DOHH2 (cell line): ENCODE measurements around the gene P2RY1.

Experiments used
- H3F3A ChIP-seq: fragments of 200-600 bp; sonication (generic), shearing (Covaris generic); 2 replicates; pipeline ENCODE4 v1.6.0; 2016; ENCODE audit warnings: antibody characterized with exemption, mild to moderate bottlenecking; ENCODE audit not compliant: control insufficient read depth, insufficient read depth
- H3K27ac ChIP-seq: fragments of 200-600 bp; sonication (generic); 2 replicates; pipeline ENCODE4 v1.5.1; 2014; ENCODE audit warnings: low read depth, mild to moderate bottlenecking, low read length, moderate library complexity
- H3K27me3 ChIP-seq: fragments of 200-600 bp; sonication (generic); 2 replicates; pipeline ENCODE4 v1.6.1; 2014; ENCODE audit warnings: mild to moderate bottlenecking, low read length, mixed read lengths; ENCODE audit not compliant: control insufficient read depth
- H3K36me3 ChIP-seq: fragments of 200-600 bp; sonication (generic); 2 replicates; pipeline ENCODE4 v1.6.1; 2014; ENCODE audit warnings: mild to moderate bottlenecking, low read length, moderate library complexity, mixed read lengths; ENCODE audit not compliant: control insufficient read depth
- H3K4me1 ChIP-seq: fragments of 200-600 bp; sonication (generic); 2 replicates; pipeline ENCODE4 v1.6.1; 2014; ENCODE audit warnings: mild to moderate bottlenecking, low read length, mixed read lengths; ENCODE audit not compliant: control insufficient read depth
- H3K4me2 ChIP-seq: fragments of 200-600 bp; sonication (generic); 2 replicates; pipeline ENCODE4 v1.6.0; 2014; ENCODE audit warnings: mild to moderate bottlenecking, low read length, moderate library complexity
- H3K4me3 ChIP-seq: fragments of 200-600 bp; sonication (generic); 2 replicates; pipeline ENCODE4 v1.5.1; 2014; ENCODE audit warnings: mild to moderate bottlenecking, low read length, mixed read lengths
- H3K79me2 ChIP-seq: fragments of 200-600 bp; sonication (generic); 2 replicates; pipeline ENCODE4 v1.6.1; 2014; ENCODE audit warnings: mild to moderate bottlenecking, low read length, mixed read lengths; ENCODE audit not compliant: control insufficient read depth
- H3K9me2 ChIP-seq: fragments of 200-600 bp; sonication (generic); replicated peaks from 2 replicates; pipeline ENCODE4 v1.6.1; 2014; ENCODE audit warnings: mild to moderate bottlenecking, low read length, mixed read lengths; ENCODE audit not compliant: control insufficient read depth
- H3K9me3 ChIP-seq: fragments of 200-600 bp; sonication (generic); 2 replicates; pipeline ENCODE4 v1.6.1; 2014; ENCODE audit warnings: antibody characterized with exemption, low read length, mixed read lengths; ENCODE audit not compliant: control insufficient read depth, insufficient read depth
- H4K20me1 ChIP-seq: fragments of 200-600 bp; sonication (generic); 2 replicates; pipeline ENCODE4 v1.6.0; 2014; ENCODE audit warnings: low read depth, mild to moderate bottlenecking, antibody characterized with exemption, low read length, moderate library complexity; ENCODE audit not compliant: control insufficient read depth, insufficient read depth
- CTCF ChIP-seq: fragments of 200-600 bp; sonication (generic); IDR thresholded peaks from one replicate; pipeline ENCODE4 v1.5.1; 2014; ENCODE audit warnings: antibody characterized with exemption, mild to moderate bottlenecking, low read depth, low read length; ENCODE audit not compliant: poor library complexity, severe bottlenecking
- EZH2phosphoT487 ChIP-seq: fragments of 200-600 bp; sonication (generic); IDR thresholded peaks from 2 replicates; pipeline ENCODE4 v1.6.1; 2017; ENCODE audit warnings: borderline replicate concordance, mild to moderate bottlenecking, antibody characterized with exemption, low read length, moderate library complexity, mixed read lengths

Gene P2RY1

GRCh38 chr3:152817400-152817799, 17.5 kb upstream of the P2RY1 start:
- Histone ChIP-seq H3K79me2 (no peaks in the 10 kb centered on the region), H3F3A (no peaks in the 10 kb centered on the region), H4K20me1 (no peaks in the 10 kb centered on the region), H3K9me3 (no peaks in the 10 kb centered on the region), H3K4me2 (no peak overlapping the region), H3K4me1 (no peaks in the 10 kb centered on the region), H3K4me3 (no peak overlapping the region), H3K27ac (no peak overlapping the region), H3K9me2 (no peaks in the 10 kb centered on the region), H3K36me3 (no peaks in the 10 kb centered on the region), H3K27me3 (no peaks in the 10 kb centered on the region)
- no peak for TF ChIP-seq EZH2phosphoT487
- TF ChIP-seq CTCF: no peak

GRCh38 chr3:152818027-152818426, 16.9 kb upstream of the P2RY1 start:
- Histone ChIP-seq H3K4me3 (no peak overlapping the region), H4K20me1 (no peaks in the 10 kb centered on the region), H3K4me2 (no peak overlapping the region), H3K27ac (no peak overlapping the region), H3K4me1 (no peaks in the 10 kb centered on the region), H3F3A (no peaks in the 10 kb centered on the region), H3K9me3 (no peaks in the 10 kb centered on the region), H3K9me2 (no peaks in the 10 kb centered on the region), H3K79me2 (no peaks in the 10 kb centered on the region), H3K36me3 (no peaks in the 10 kb centered on the region), H3K27me3 (no peaks in the 10 kb centered on the region)
- TF ChIP-seq CTCF (no peak), EZH2phosphoT487 (no peak)

- no peaks in the 10 kb centered on the region for H3K4me1 ChIP-seq
- TF ChIP-seq CTCF: no peak
- TF ChIP-seq EZH2phosphoT487: no peak
- H4K20me1 ChIP-seq: no peaks in the 10 kb centered on the region
Measured at GRCh38 chr3:152823173-152823572, 11.8 kb upstream of the P2RY1 start.

GRCh38 chr3:152823781-152824180, 11.2 kb upstream of the P2RY1 start:
- Histone ChIP-seq H4K20me1 (no peaks in the 10 kb centered on the region), H3K4me3 (no peak overlapping the region), H3K9me3 (no peaks in the 10 kb centered on the region), H3K36me3 (no peaks in the 10 kb centered on the region), H3K4me1 (no peaks in the 10 kb centered on the region), H3K4me2 (no peak overlapping the region), H3K27me3 (no peaks in the 10 kb centered on the region), H3K9me2 (no peaks in the 10 kb centered on the region), H3K27ac (no peak overlapping the region), H3F3A (no peaks in the 10 kb centered on the region), H3K79me2 (no peaks in the 10 kb centered on the region)
- no peak for TF ChIP-seq EZH2phosphoT487
- no peak for TF ChIP-seq CTCF

More at GRCh38 chr3:152823173-152823572, 11.8 kb upstream of the P2RY1 start:
- Histone ChIP-seq H3K9me3 (no peaks in the 10 kb centered on the region), H3K27me3 (no peaks in the 10 kb centered on the region), H3K9me2 (no peaks in the 10 kb centered on the region), H3K79me2 (no peaks in the 10 kb centered on the region), H3K4me3 (no peak overlapping the region), H3K4me2 (no peak overlapping the region), H3K36me3 (no peaks in the 10 kb centered on the region), H3F3A (no peaks in the 10 kb centered on the region), H3K27ac (no peak overlapping the region)
